NCI-H2029 (cell line): ENCODE data around the gene SIAH3.
"Not testable (repeated sequence)": the region's sequence is repeated elsewhere in the genome, so short reads cannot be mapped to it uniquely, and the experiment has no call there.

Experiments used
- DNase-seq: peaks from one replicate; lab custom pipeline; 2025; lab: John Stamatoyannopoulos, UW

SIAH3 gene

GRCh38 chr13:45851171-45851921 is at the start of gene SIAH3:
Gene SIAH3, minus strand, starts transcription at chr13:45851753. Its CDS starts 124 bp downstream, at chr13:45851629.
- no peak for DNase-seq

GRCh38 chr13:45899406-45899805 is 47.9 kb upstream of the SIAH3 start:
- DNase-seq = no peak

GRCh38 chr13:45897562-45897961 is 46.0 kb upstream of the SIAH3 start:
- DNase-seq = no peak

GRCh38 chr13:45896285-45896684 is 44.7 kb upstream of the SIAH3 start:
- no peak for DNase-seq

- no peak for DNase-seq
These were observed 44.3 kb upstream of the SIAH3 start for GRCh38 chr13:45895881-45896280.

- DNase-seq = no peak
These were observed 41.0 kb upstream of the SIAH3 start for GRCh38 chr13:45892513-45892912.

GRCh38 chr13:45889590-45890243 is 38.2 kb upstream of the SIAH3 start:
- no peak for DNase-seq

GRCh38 chr13:45886466-45886865 is 34.9 kb upstream of the SIAH3 start:
- DNase-seq = no peak

- DNase-seq = no peak
These were observed 33.6 kb upstream of the SIAH3 start for GRCh38 chr13:45885194-45885593.

- no peak for DNase-seq
These were observed 31.1 kb upstream of the SIAH3 start for GRCh38 chr13:45882626-45883025.

GRCh38 chr13:45881353-45881752 is 29.8 kb upstream of the SIAH3 start:
- no peak for DNase-seq

- no peak for DNase-seq
These were observed 28.7 kb upstream of the SIAH3 start for GRCh38 chr13:45880242-45880641.

- DNase-seq = no peak
These were observed 28.1 kb upstream of the SIAH3 start for GRCh38 chr13:45879666-45880065.

GRCh38 chr13:45878966-45879365 is 27.4 kb upstream of the SIAH3 start:
- no peak for DNase-seq

- DNase-seq = no peak
These were observed 25.2 kb upstream of the SIAH3 start for GRCh38 chr13:45876781-45877180.

GRCh38 chr13:45875951-45876350 is 24.4 kb upstream of the SIAH3 start:
- DNase-seq = no peak

GRCh38 chr13:45873491-45874325 is 22.2 kb upstream of the SIAH3 start:
- DNase-seq = no peak

GRCh38 chr13:45872566-45872965 is 21.0 kb upstream of the SIAH3 start:
- DNase-seq = no peak

- not testable (repeated sequence) for DNase-seq
These were observed 19.6 kb upstream of the SIAH3 start for GRCh38 chr13:45871201-45871600.

- DNase-seq = no peak
These were observed 18.7 kb upstream of the SIAH3 start for GRCh38 chr13:45870232-45870631.

- no peak for DNase-seq
These were observed 13.9 kb upstream of the SIAH3 start for GRCh38 chr13:45865414-45865813.

GRCh38 chr13:45863709-45864590 is 12.4 kb upstream of the SIAH3 start:
- DNase-seq = no peak
